RPMI7951 (cell line): ENCODE results near the gene TBC1D1. TPM values are rescaled to one million over a fixed set of nuclear protein-coding genes. Genes with fewer than 3 reads are reported as not detected.
"Not testable (repeated sequence)": the region's sequence is repeated elsewhere in the genome, so short reads cannot be mapped to it uniquely, and the experiment has no call there.

Source experiments
- DNase-seq: peaks from one replicate; pipeline ENCODE4 v3.0.0-alpha.2; 2012; ENCODE audit warnings: low read depth
- total RNA-seq: library from RNA; depleted of rRNA; stranded (reverse); fragments of >200 nt; shearing (Covaris generic); gene quantifications from 2 replicates; pipeline ENCODE4 v1.2.3, GENCODE V29; 2014

TBC1D1 gene
- total RNA-seq, 1 experiment from 2014 or later = 68.2 TPM

- no peak for DNase-seq
These were observed 759 bp upstream of the TBC1D1 start for GRCh38 chr4:37889849-37890800.

GRCh38 chr4:37891260-37892159 is 626 bp downstream of the TBC1D1 start:
- DNase-seq = peak; percentile 33

GRCh38 chr4:37892641-37893040 is 1.8 kb downstream of the TBC1D1 start:
- DNase-seq = no peak

- no peak for DNase-seq
These were observed 2.3 kb downstream of the TBC1D1 start for GRCh38 chr4:37893164-37893563.

GRCh38 chr4:37895271-37895670 is 4.4 kb downstream of the TBC1D1 start:
- DNase-seq = no peak

GRCh38 chr4:37896206-37896860 is 5.4 kb downstream of the TBC1D1 start:
- DNase-seq = no peak

GRCh38 chr4:37902212-37902611 is 11.3 kb downstream of the TBC1D1 start:
- DNase-seq = no peak

- DNase-seq = no peak
These were observed 12.1 kb downstream of the TBC1D1 start for GRCh38 chr4:37902738-37903693.

- no peak for DNase-seq
These were observed 13.0 kb downstream of the TBC1D1 start for GRCh38 chr4:37903901-37904300.

- DNase-seq = no peak
These were observed 13.9 kb downstream of the TBC1D1 start for GRCh38 chr4:37904824-37905223.

- DNase-seq = peak; percentile 3
These were observed 14.8 kb downstream of the TBC1D1 start for GRCh38 chr4:37905533-37906169.

GRCh38 chr4:37908488-37909331 is 17.8 kb downstream of the TBC1D1 start:
- DNase-seq = peak; percentile 41

GRCh38 chr4:37909332-37910090 is 18.6 kb downstream of the TBC1D1 start:
- DNase-seq = no peak

GRCh38 chr4:37910091-37910486 is 19.2 kb downstream of the TBC1D1 start:
- no peak for DNase-seq

- DNase-seq = no peak
These were observed 23.7 kb downstream of the TBC1D1 start for GRCh38 chr4:37914539-37914938.

GRCh38 chr4:37917388-37917787 is 26.5 kb downstream of the TBC1D1 start:
- no peak for DNase-seq

GRCh38 chr4:37918653-37919052 is 27.8 kb downstream of the TBC1D1 start:
- no peak for DNase-seq

GRCh38 chr4:37922328-37922727 is 31.4 kb downstream of the TBC1D1 start:
- DNase-seq = peak; percentile 78

- not testable (repeated sequence) for DNase-seq
These were observed 32.2 kb downstream of the TBC1D1 start for GRCh38 chr4:37923089-37923488.
